ENCODE measurements around the gene TRIP4. TPM values are rescaled to one million over a fixed set of nuclear protein-coding genes. Genes with fewer than 3 reads are reported as not detected.

TRIP4 gene
- total RNA-seq, 6 experiments from 2014 or later = 20.7 to 31.5 (median 29.3) TPM

DNA sequence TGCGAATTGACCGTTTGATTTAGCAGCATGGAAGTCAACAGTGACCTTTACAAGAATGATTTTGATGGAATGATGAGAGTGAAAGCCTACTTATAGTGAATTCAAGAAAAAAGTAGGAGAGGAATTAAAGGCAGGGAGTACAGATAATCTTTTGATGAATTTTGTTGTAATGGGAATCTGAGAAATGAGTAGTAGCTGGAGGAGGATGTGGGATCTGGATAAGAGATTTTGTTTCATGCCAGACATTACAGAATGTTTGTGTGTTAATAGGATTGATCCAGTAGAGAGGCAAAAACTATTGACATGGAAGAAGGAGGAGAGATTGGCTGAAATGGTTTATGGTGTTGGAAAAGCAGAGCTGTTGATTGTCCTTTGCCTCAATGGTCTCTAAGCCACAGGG is 55.4 kb downstream of the TRIP4 start:
- DNase-seq = no peak
- Mint-ChIP-seq H3K4me3 (no peak overlapping the region), H3K4me1 (ENCODE audit: low read depth) (peaks cover 38% of the 10 kb centered on the region), H3K27ac (peak overlapping the region; percentile 63), H3K9me3 (no peaks in the 10 kb centered on the region), H3K36me3 (ENCODE audit: low read depth) (peaks cover 13% of the 10 kb centered on the region; the same call in 1 of the 2 replicates), H3K27me3 (ENCODE audit: insufficient read depth) (no peaks in the 10 kb centered on the region)
- no peak for TF ChIP-seq CTCF (IDR thresholded peaks at IDR 0.05)

DNA sequence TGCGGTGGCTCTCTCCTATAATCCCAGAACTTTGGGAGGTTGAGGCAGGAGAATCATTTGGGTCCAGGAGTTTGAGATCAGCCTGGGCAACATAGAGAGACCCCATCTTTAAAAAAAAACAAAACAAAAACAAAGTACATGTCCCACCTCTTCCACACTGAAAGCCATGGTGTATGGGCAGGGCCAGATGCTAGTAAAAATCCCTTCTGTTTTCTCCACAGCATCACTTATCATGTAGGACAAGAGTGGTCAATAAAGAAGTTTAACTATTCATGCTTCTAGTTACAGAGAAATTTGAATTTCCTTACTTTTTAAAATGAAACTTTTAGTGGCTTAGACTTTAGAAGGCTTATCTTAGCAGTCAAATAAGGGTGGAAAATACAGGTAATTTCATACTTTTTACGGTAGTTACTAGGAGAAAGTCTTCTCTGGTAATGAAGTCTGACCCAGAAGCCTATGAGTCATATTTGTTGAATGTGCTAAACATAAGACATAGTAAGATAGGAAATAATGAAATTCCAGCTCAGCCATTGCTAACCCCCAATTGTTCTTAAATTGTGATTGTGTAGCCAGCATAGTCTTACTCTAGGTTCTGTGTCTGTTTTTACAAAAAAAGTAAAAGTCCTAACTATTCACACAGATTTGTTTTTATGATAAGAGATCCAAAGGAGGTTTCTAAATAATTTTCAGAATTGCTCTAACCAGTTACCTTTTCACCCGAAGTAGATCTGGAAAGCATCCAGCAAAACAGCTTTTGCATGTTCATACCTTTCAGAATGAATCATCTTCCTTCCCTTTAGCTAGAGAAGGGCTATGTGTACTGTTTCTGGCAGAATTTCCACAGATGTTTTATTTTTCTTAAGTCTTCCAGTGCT is 56.3 kb downstream of the TRIP4 start:
- Mint-ChIP-seq H3K36me3 (ENCODE audit: low read depth) (peaks cover 13% of the 10 kb centered on the region; the same call in 1 of the 2 replicates), H3K27me3 (ENCODE audit: insufficient read depth) (no peaks in the 10 kb centered on the region), H3K4me3 (peak overlapping the region; percentile 78), H3K4me1 (ENCODE audit: low read depth) (peaks cover 38% of the 10 kb centered on the region), H3K9me3 (no peaks in the 10 kb centered on the region), H3K27ac (peak overlapping the region; percentile 63)
- peak; percentile 80 for DNase-seq
- TF ChIP-seq CTCF (IDR thresholded peaks at IDR 0.05) = no peak

GRCh38 chr15:64444836-64445235 is 57.2 kb downstream of the TRIP4 start:
- Mint-ChIP-seq H3K4me1 (ENCODE audit: low read depth) (peaks cover 38% of the 10 kb centered on the region), H3K27ac (peak overlapping the region; percentile 63), H3K27me3 (ENCODE audit: insufficient read depth) (no peaks in the 10 kb centered on the region), H3K4me3 (peak overlapping the region; percentile 78), H3K36me3 (ENCODE audit: low read depth) (peaks cover 13% of the 10 kb centered on the region; the same call in 1 of the 2 replicates), H3K9me3 (no peaks in the 10 kb centered on the region)
- DNase-seq = no peak
- TF ChIP-seq CTCF (IDR thresholded peaks at IDR 0.05) = no peak

GRCh38 chr15:64447536-64448315 is 60.1 kb downstream of the TRIP4 start:
- no peaks in the 10 kb centered on the region for H3K9me3 Mint-ChIP-seq

More at GRCh38 chr15:64447536-64448315, 60.1 kb downstream of the TRIP4 start:
- TF ChIP-seq CTCF (IDR thresholded peaks at IDR 0.05) = no peak
- Mint-ChIP-seq H3K4me3 (no peak overlapping the region), H3K4me1 (ENCODE audit: low read depth) (peaks cover 27% of the 10 kb centered on the region), H3K27me3 (ENCODE audit: insufficient read depth) (no peaks in the 10 kb centered on the region), H3K27ac (no peak overlapping the region), H3K36me3 (ENCODE audit: low read depth) (peaks cover 6% of the 10 kb centered on the region; the same call in 1 of the 2 replicates)
- no peak for DNase-seq

Measured in HFFc6 (cell line).